Upper lobe of right lung (tissue), 1 donor: Measurements from ENCODE around the gene NRBP1. TPM values are rescaled to one million over a fixed set of nuclear protein-coding genes. Genes with fewer than 3 reads are reported as not detected.

ENCODE experiments used
- ATAC-seq: fragments of 200-7000 bp; cut with Tn5 transposase; one replicate; pipeline ENCODE4 v1.9.1; 2020; ENCODE audit warnings: mild to moderate bottlenecking, moderate library complexity
- DNase-seq: peaks from one replicate; pipeline ENCODE4 v3.0.0-alpha.2; 2020
- H3K27ac ChIP-seq: fragments of 200-600 bp; one replicate; pipeline ENCODE4 v1.8.0; 2022
- H3K27me3 ChIP-seq: fragments of 200-600 bp; one replicate; pipeline ENCODE4 v1.8.0; 2022; ENCODE audit warnings: mild to moderate bottlenecking
- H3K36me3 ChIP-seq: fragments of 200-600 bp; one replicate; pipeline ENCODE4 v1.8.0; 2022
- H3K4me1 ChIP-seq: fragments of 200-600 bp; one replicate; pipeline ENCODE4 v1.8.0; 2022
- H3K4me3 ChIP-seq: fragments of 200-600 bp; one replicate; pipeline ENCODE4 v1.8.0; 2022; ENCODE audit warnings: mild to moderate bottlenecking
- H3K9me3 ChIP-seq: fragments of 200-600 bp; one replicate; pipeline ENCODE4 v1.8.0; 2022
- CTCF ChIP-seq: fragments of 200-600 bp; IDR thresholded peaks from one replicate; pipeline ENCODE4 v1.8.0; 2022; ENCODE audit warnings: antibody characterized with exemption
- intact Hi-C: fragments of 100-400 bp; cut with DNase I; formaldehyde crosslinking; loops from one replicate; pipeline ENCODE4 v1.11.0; 2022
- total RNA-seq: library from RNA; stranded (reverse); fragmentation: NEBNext Ultra II Directional; extraction: Animal tissue kit (Norgen Biotek cat#: 25700); gene quantifications from one replicate; pipeline ENCODE4 v1.2.1, GENCODE V29; 2021
- donor health status: DM: no; HTN: yes; CAD: no; lungs with severe emphysema.

Gene NRBP1
- total RNA-seq, 1 donor from 2014 or later, result 75.8 TPM

GRCh38 chr2:27431395-27431794 is 3.0 kb downstream of the NRBP1 start:
- DNase-seq (no peak), ATAC-seq (no peak)
- H3K9me3 ChIP-seq, result no peaks in the 10 kb centered on the region
- intact Hi-C loops, result no loop called here
- H3K4me1 ChIP-seq, result peaks cover 33% of the 10 kb centered on the region
- H3K27ac ChIP-seq, result no peak overlapping the region
- no peak for TF ChIP-seq CTCF
- H3K36me3 ChIP-seq, result peaks cover 38% of the 10 kb centered on the region
- no peaks in the 10 kb centered on the region for H3K27me3 ChIP-seq
- H3K4me3 ChIP-seq, result no peak overlapping the region

GRCh38 chr2:27435628-27436027 is 7.2 kb downstream of the NRBP1 start:
- ATAC-seq, result no peak
- no peaks in the 10 kb centered on the region for H3K9me3 ChIP-seq
- intact Hi-C loops, result no loop called here

GRCh38 chr2:27441226-27441926 is 12.9 kb downstream of the NRBP1 start:
- H3K27me3 ChIP-seq, result no peaks in the 10 kb centered on the region
- TF ChIP-seq CTCF, result no peak
- H3K27ac ChIP-seq, result no peak overlapping the region
- no peak for ATAC-seq
- no peaks in the 10 kb centered on the region for H3K4me1 ChIP-seq
- H3K4me3 ChIP-seq, result no peak overlapping the region
- intact Hi-C loops, result no loop called here
- DNase-seq, result no peak
- no peaks in the 10 kb centered on the region for H3K9me3 ChIP-seq
- peaks cover 57% of the 10 kb centered on the region for H3K36me3 ChIP-seq

More at GRCh38 chr2:27435628-27436027, 7.2 kb downstream of the NRBP1 start:
- Histone ChIP-seq H3K36me3 (peaks cover 80% of the 10 kb centered on the region), H3K27me3 (no peaks in the 10 kb centered on the region), H3K4me3 (no peak overlapping the region), H3K4me1 (peaks cover 16% of the 10 kb centered on the region), H3K27ac (no peak overlapping the region)
- TF ChIP-seq CTCF, result no peak
- DNase-seq, result no peak

GRCh38 chr2:27441958-27442919 is 13.8 kb downstream of the NRBP1 start, which contains the start of gene KRTCAP3:
Gene KRTCAP3 (plus strand): TSS chr2:27442381. CDS start chr2:27442413, 32 bp downstream.
- intact Hi-C loops, result no loop called here
- peak within 1 kb of the TSS; percentile 41 for H3K4me3 ChIP-seq
- peak; percentile 96 for ATAC-seq
- no peaks in the 10 kb centered on the region for H3K27me3 ChIP-seq
- H3K27ac ChIP-seq, result peak within 1 kb of the TSS; percentile 58
- no peaks in the 10 kb centered on the region for H3K9me3 ChIP-seq
- H3K36me3 ChIP-seq, result peaks cover 49% of the 10 kb centered on the region
- no peaks in the 10 kb centered on the region for H3K4me1 ChIP-seq
- DNase-seq, result peak; percentile 88
- TF ChIP-seq CTCF, result peak; percentile 20

GRCh38 chr2:27442920-27443282 is 14.5 kb downstream of the NRBP1 start:
- H3K4me3 ChIP-seq, result peak overlapping the region; percentile 41
- DNase-seq (no peak), ATAC-seq (peak; percentile 1)
- intact Hi-C loops, result no loop called here
- H3K4me1 ChIP-seq, result no peaks in the 10 kb centered on the region
- H3K9me3 ChIP-seq, result no peaks in the 10 kb centered on the region
- peaks cover 49% of the 10 kb centered on the region for H3K36me3 ChIP-seq
- H3K27me3 ChIP-seq, result no peaks in the 10 kb centered on the region
- peak overlapping the region; percentile 58 for H3K27ac ChIP-seq
- TF ChIP-seq CTCF, result no peak
